Temporal lobe (tissue), 1 donor: ENCODE results near the gene SEC62. TPM values are rescaled to one million over a fixed set of nuclear protein-coding genes. Genes with fewer than 3 reads are reported as not detected.

ENCODE experiments used
- total RNA-seq: library from RNA; depleted of rRNA; stranded (reverse); fragments of >200 nt; gene quantifications from one replicate; pipeline ENCODE4 v1.2.3, GENCODE V29; 2014

The SEC62 gene
- total RNA-seq, 1 donor from 2014 or later, result 76.0 TPM

Other genes starting within 250 kb of the SEC62 start
- 55.3 TPM for gene TERC, start 201.7 kb upstream of the SEC62 start, total RNA-seq
- 2.2 TPM for gene ACTRT3, start 197.2 kb upstream of the SEC62 start, total RNA-seq
- gene MYNN, start 193.4 kb upstream of the SEC62 start, total RNA-seq, result 30.2 TPM
- gene LRRIQ4, start 153.9 kb upstream of the SEC62 start, total RNA-seq, result 0.49 TPM
- gene LRRC34, start 153.9 kb upstream of the SEC62 start, total RNA-seq, result 7.1 TPM
- not detected for gene LRRC31, start 96.9 kb upstream of the SEC62 start, total RNA-seq
- gene SAMD7, start 55.2 kb upstream of the SEC62 start, total RNA-seq, result not detected
- gene GPR160, start 71.2 kb downstream of the SEC62 start, total RNA-seq, result 2.2 TPM
- gene PHC3, start 214.9 kb downstream of the SEC62 start, total RNA-seq, result 42.8 TPM